IMR-90 (cell line): Measurements from ENCODE around the gene BARX1. TPM values are rescaled to one million over a fixed set of nuclear protein-coding genes. Genes with fewer than 3 reads are reported as not detected.

Experiments used
- ATAC-seq: fragments of 200-7000 bp; cut with Tn5 transposase; 2 replicates; pipeline ENCODE4 v1.9.1; 2020; ENCODE audit warnings: low read depth, mild to moderate bottlenecking, moderate library complexity
- BruUV-seq: library from RNA; stranded (reverse); fragments of 400-500 nt; replicated peaks from 2 replicates; lab custom pipeline; 2021; lab: Mats Ljungman, UMichigan
- CTCF ChIA-PET: fragments of 300-600 bp; formaldehyde crosslinking; extraction: SDS; loops from one replicate; lab custom pipeline; 2021; ENCODE audit warnings: antibody characterized with exemption; lab: Yijun Ruan, JAX
- POLR2A ChIA-PET: fragments of 300-600 bp; sonication (Branson Sonifier 250); formaldehyde crosslinking; loops from one replicate; lab custom pipeline; 2022; ENCODE audit warnings: antibody characterized with exemption; ENCODE audit not compliant: unreplicated experiment; lab: Charles Lee
- DNase-seq: peaks from one replicate; pipeline ENCODE4 v3.0.0; 2013
- H2AFZ ChIP-seq: replicated peaks from 2 replicates; pipeline ENCODE3; 2013; ENCODE audit warnings: low read length, mild to moderate bottlenecking; ENCODE audit not compliant: poor library complexity
- H2AK5ac ChIP-seq: 2 replicates; pipeline ENCODE4 v1.6.1; 2013; ENCODE audit warnings: low read depth, low read length, inconsistent platforms
- H2AK9ac ChIP-seq: replicated peaks from 2 replicates; pipeline ENCODE3; 2013; ENCODE audit warnings: mild to moderate bottlenecking, low read depth, low read length, moderate library complexity; ENCODE audit not compliant: poor library complexity
- H2BK120ac ChIP-seq: 2 replicates; pipeline ENCODE4 v1.6.1; 2013; ENCODE audit warnings: low read depth, low read length, inconsistent platforms
- H2BK15ac ChIP-seq: 3 replicates; pipeline ENCODE4 v1.6.1; 2013; ENCODE audit warnings: low read depth, low read length, inconsistent platforms
- H2BK20ac ChIP-seq: 2 replicates; pipeline ENCODE4 v1.6.1; 2013; ENCODE audit warnings: low read depth, mild to moderate bottlenecking, inconsistent platforms, low read length, moderate library complexity
- H2BK5ac ChIP-seq: 2 replicates; pipeline ENCODE4 v1.6.1; 2013; ENCODE audit warnings: mild to moderate bottlenecking, low read depth, low read length, inconsistent platforms; ENCODE audit not compliant: poor library complexity, severe bottlenecking
- H3K14ac ChIP-seq: replicated peaks from 2 replicates; pipeline ENCODE4 v1.6.1; 2013; ENCODE audit warnings: low read depth, low read length, inconsistent platforms
- H3K18ac ChIP-seq: 2 replicates; pipeline ENCODE4 v1.6.1; 2013; ENCODE audit warnings: low read depth, low read length, control low read depth
- H3K23ac ChIP-seq: 2 replicates; pipeline ENCODE4 v1.6.1; 2013; ENCODE audit warnings: low read depth, low read length, inconsistent platforms
- H3K27ac ChIP-seq: 2 replicates; pipeline ENCODE4 v1.5.1; 2013; ENCODE audit warnings: mild to moderate bottlenecking, control low read depth, low read length; ENCODE audit not compliant: insufficient read depth
- H3K27me3 ChIP-seq: 2 replicates; pipeline ENCODE4 v1.6.1; 2013; ENCODE audit warnings: low read length; ENCODE audit not compliant: control insufficient read depth, insufficient read depth
- H3K36me3 ChIP-seq: 2 replicates; pipeline ENCODE4 v1.6.1; 2013; ENCODE audit warnings: low read length, mixed read lengths; ENCODE audit not compliant: control insufficient read depth, insufficient read depth
- H3K4ac ChIP-seq: 2 replicates; pipeline ENCODE4 v1.6.1; 2013; ENCODE audit warnings: low read depth, low read length, inconsistent platforms
- H3K4me1 ChIP-seq: 2 replicates; pipeline ENCODE4 v1.6.1; 2013; ENCODE audit warnings: low read length, mixed read lengths; ENCODE audit not compliant: control insufficient read depth, insufficient read depth
- H3K4me2 ChIP-seq: 2 replicates; pipeline ENCODE4 v1.6.1; 2013; ENCODE audit warnings: low read depth, mild to moderate bottlenecking, control low read depth, low read length, moderate library complexity
- H3K4me3 ChIP-seq: 2 replicates; pipeline ENCODE4 v1.5.1; 2013; ENCODE audit warnings: low read depth, mild to moderate bottlenecking, control low read depth, low read length, moderate library complexity; ENCODE audit not compliant: insufficient read depth
- H3K56ac ChIP-seq: 2 replicates; pipeline ENCODE4 v1.6.1; 2013; ENCODE audit warnings: low read length, inconsistent platforms; ENCODE audit not compliant: insufficient read depth; ENCODE audit errors: extremely low read depth
- H3K79me1 ChIP-seq, 2 experiments: 2 replicates each; pipeline ENCODE4 v1.6.1; 2013; ENCODE audit warnings: low read length in 2 of 2, inconsistent platforms in 1 of 2, low read depth in 1 of 2
- H3K9ac ChIP-seq: 2 replicates; pipeline ENCODE4 v1.6.1; 2013; ENCODE audit warnings: low read depth, low read length, control low read depth
- H3K9me1 ChIP-seq: 2 replicates; pipeline ENCODE4 v1.6.1; 2013; ENCODE audit warnings: low read length, inconsistent platforms; ENCODE audit not compliant: insufficient read depth
- H3K9me3 ChIP-seq: 2 replicates; pipeline ENCODE4 v1.6.1; 2013; ENCODE audit warnings: low read length; ENCODE audit not compliant: control insufficient read depth, insufficient read depth
- H4K20me1 ChIP-seq: 2 replicates; pipeline ENCODE4 v1.6.1; 2013; ENCODE audit warnings: low read length, inconsistent platforms; ENCODE audit not compliant: insufficient read depth
- H4K5ac ChIP-seq: 2 replicates; pipeline ENCODE4 v1.6.1; 2013; ENCODE audit warnings: mild to moderate bottlenecking, low read depth, low read length, control low read depth
- H4K8ac ChIP-seq, 2 experiments: 2 replicates each; pipeline ENCODE4 v1.6.1; 2013; ENCODE audit warnings: low read depth in 2 of 2, low read length in 2 of 2, control low read depth in 1 of 2, inconsistent platforms in 1 of 2
- H4K91ac ChIP-seq: 2 replicates; pipeline ENCODE4 v1.6.1; 2013; ENCODE audit warnings: low read depth, low read length, inconsistent platforms; ENCODE audit not compliant: insufficient read depth
- BHLHE40 ChIP-seq: fragments of 150-350 bp; IDR thresholded peaks from 2 replicates; pipeline ENCODE4 v1.6.1; 2016; ENCODE audit warnings: mild to moderate bottlenecking, low read depth, low read length
- CEBPB ChIP-seq: IDR thresholded peaks from 2 replicates; pipeline ENCODE4 v1.6.1; 2012; ENCODE audit warnings: low read depth, low read length, improper control_type of control experiment
- CHD1 ChIP-seq: IDR thresholded peaks from 2 replicates; pipeline ENCODE4 v1.6.1; 2012; ENCODE audit warnings: low read depth, low read length, improper control_type of control experiment
- CTCF ChIP-seq: conservative IDR thresholded peaks from 2 replicates; pipeline ENCODE4 v1.5.1; 2012; ENCODE audit warnings: mild to moderate bottlenecking, low read depth, low read length, improper control_type of control experiment
- ELK1 ChIP-seq: fragments of 150-350 bp; IDR thresholded peaks from 2 replicates; pipeline ENCODE4 v1.6.1; 2016; ENCODE audit warnings: low read depth, mild to moderate bottlenecking, low read length, moderate library complexity, borderline replicate concordance
- FOS ChIP-seq: fragments of 150-350 bp; IDR thresholded peaks from 2 replicates; pipeline ENCODE4 v1.6.1; 2016; ENCODE audit warnings: low read depth, low read length
- MAFK ChIP-seq: IDR thresholded peaks from 2 replicates; pipeline ENCODE4 v1.6.1; 2012; ENCODE audit warnings: low read depth, low read length, improper control_type of control experiment
- MAZ ChIP-seq: IDR thresholded peaks from 2 replicates; pipeline ENCODE4 v1.6.1; 2012; ENCODE audit warnings: low read depth, mild to moderate bottlenecking, low read length, improper control_type of control experiment, moderate library complexity, borderline replicate concordance
- MXI1 ChIP-seq: IDR thresholded peaks from 2 replicates; pipeline ENCODE4 v1.6.1; 2012; ENCODE audit warnings: low read depth, mild to moderate bottlenecking, low read length, moderate library complexity, borderline replicate concordance
- NFE2L2 ChIP-seq: fragments of 150-350 bp; IDR thresholded peaks from 2 replicates; pipeline ENCODE4 v1.6.1; 2016; ENCODE audit warnings: low read depth, mild to moderate bottlenecking, low read length
- POLR2A ChIP-seq: IDR thresholded peaks from 2 replicates; pipeline ENCODE4 v1.6.1; 2012; ENCODE audit warnings: mild to moderate bottlenecking, low read depth, low read length
- RAD21 ChIP-seq: IDR thresholded peaks from 2 replicates; pipeline ENCODE4 v1.6.1; 2012; ENCODE audit warnings: low read length, improper control_type of control experiment
- RCOR1 ChIP-seq: IDR thresholded peaks from 2 replicates; pipeline ENCODE4 v1.6.1; 2012; ENCODE audit warnings: mild to moderate bottlenecking, low read length, improper control_type of control experiment; ENCODE audit not compliant: insufficient replicate concordance
- RFX5 ChIP-seq: IDR thresholded peaks from 2 replicates; pipeline ENCODE4 v1.8.0; 2012; ENCODE audit warnings: low read depth, mild to moderate bottlenecking, low read length, moderate library complexity
- SMC3 ChIP-seq: fragments of 150-350 bp; IDR thresholded peaks from 2 replicates; pipeline ENCODE4 v1.6.1; 2016; ENCODE audit warnings: low read depth, mild to moderate bottlenecking, antibody characterized with exemption, low read length, moderate library complexity
- USF2 ChIP-seq: fragments of 150-350 bp; IDR thresholded peaks from 2 replicates; pipeline ENCODE4 v1.6.1; 2017; ENCODE audit warnings: mild to moderate bottlenecking, antibody characterized with exemption, low read length, low read depth
- WGBS, 2 experiments: methylation state at CpG; one replicate each; pipeline versions ENCODE4 v1.1.5 to v1.1.7; 2013; ENCODE audit warnings: missing lambda C conversion rate in 2 of 2; ENCODE audit not compliant: insufficient read length in 1 of 2; ENCODE audit errors: extremely low coverage in 2 of 2; 5-methylcytosine and 5-hydroxymethylcytosine counted together
- dilution Hi-C: fragments of 300-500 bp; cut with HindIII; formaldehyde crosslinking; loops from one replicate; pipeline ENCODE4 v1.14.3; 2018; ENCODE audit warnings: low sequenced_read_pairs; ENCODE audit not compliant: unreplicated experiment
- in situ Hi-C: fragments of 300-500 bp; cut with MboI; formaldehyde crosslinking; loops from 3 replicates; pipeline ENCODE4 v1.14.3; 2019; ENCODE audit warnings: low sequenced_read_pairs, inconsistent platforms, mixed read lengths
- intact Hi-C: fragments of 100-400 bp; cut with micrococcal nuclease; formaldehyde crosslinking; loops from 2 replicates; pipeline ENCODE4 v1.10.0; 2022
- polyA plus RNA-seq, 3 experiments: library from polyadenylated mRNA; depleted of rRNA; stranded (reverse); fragments of >200 nt; gene quantifications; 2 replicates each; pipeline ENCODE4 v1.2.3, GENCODE V29; 2012; ENCODE audit warnings: low replicate concordance in 1 of 3
- total RNA-seq: library from RNA; depleted of rRNA; stranded (reverse); fragments of >200 nt; gene quantifications from 2 replicates; pipeline ENCODE4 v1.2.3, GENCODE V29; 2012

BARX1 gene
- total and polyA plus RNA-seq, 2 of the 4 experiments (the other 2 are of a cell fraction): not detected

- no peak for DNase-seq
- WGBS, 2 experiments: no CpG with 5 or more reads among the region's 1 CpG
- Histone ChIP-seq H3K56ac (no peak overlapping the region), H3K36me3 (no peaks in the 10 kb centered on the region), H3K4me1 (no peaks in the 10 kb centered on the region), H4K5ac (no peak overlapping the region), H3K27me3 (peaks cover 15% of the 10 kb centered on the region), H2AFZ (no peak overlapping the region), H3K4me2 (no peak overlapping the region), H3K4ac (no peak overlapping the region), H3K14ac (no peak overlapping the region), H4K91ac (no peak overlapping the region), H4K20me1 (no peaks in the 10 kb centered on the region), H3K79me1 (no peaks in the 10 kb centered on the region), H3K9ac (no peak overlapping the region), H3K27ac (no peak overlapping the region), H3K9me3 (no peaks in the 10 kb centered on the region), H3K4me3 (no peak overlapping the region), H2AK9ac (no peak overlapping the region), H3K9me1 (no peaks in the 10 kb centered on the region), H3K23ac (no peak overlapping the region), H4K8ac (no peak overlapping the region), H2BK120ac (no peak overlapping the region), H2BK5ac (no peak overlapping the region), H3K18ac (no peak overlapping the region), H2AK5ac (no peak overlapping the region), H2BK15ac (no peak overlapping the region), H2BK20ac (no peak overlapping the region)
- POLR2A ChIA-PET: no interaction called here
- intact Hi-C loops (no loop called here), in situ Hi-C loops (no loop called here), dilution Hi-C loops (no loop called here)
- CTCF ChIA-PET: no interaction called here
- TF ChIP-seq MAFK (no peak), POLR2A (no peak), ELK1 (no peak), NFE2L2 (no peak), MXI1 (no peak), CTCF (no peak), RAD21 (no peak), CHD1 (no peak), SMC3 (no peak), RFX5 (no peak), MAZ (no peak), RCOR1 (no peak), BHLHE40 (no peak), CEBPB (no peak), USF2 (no peak), FOS (no peak)
- ATAC-seq: no peak
- BruUV-seq: no TSS peak
Observed at GRCh38 chr9:93937193-93937592, 18.0 kb downstream of the BARX1 start.
